ENCODE data around the gene MAP6.

The MAP6 gene

DNA sequence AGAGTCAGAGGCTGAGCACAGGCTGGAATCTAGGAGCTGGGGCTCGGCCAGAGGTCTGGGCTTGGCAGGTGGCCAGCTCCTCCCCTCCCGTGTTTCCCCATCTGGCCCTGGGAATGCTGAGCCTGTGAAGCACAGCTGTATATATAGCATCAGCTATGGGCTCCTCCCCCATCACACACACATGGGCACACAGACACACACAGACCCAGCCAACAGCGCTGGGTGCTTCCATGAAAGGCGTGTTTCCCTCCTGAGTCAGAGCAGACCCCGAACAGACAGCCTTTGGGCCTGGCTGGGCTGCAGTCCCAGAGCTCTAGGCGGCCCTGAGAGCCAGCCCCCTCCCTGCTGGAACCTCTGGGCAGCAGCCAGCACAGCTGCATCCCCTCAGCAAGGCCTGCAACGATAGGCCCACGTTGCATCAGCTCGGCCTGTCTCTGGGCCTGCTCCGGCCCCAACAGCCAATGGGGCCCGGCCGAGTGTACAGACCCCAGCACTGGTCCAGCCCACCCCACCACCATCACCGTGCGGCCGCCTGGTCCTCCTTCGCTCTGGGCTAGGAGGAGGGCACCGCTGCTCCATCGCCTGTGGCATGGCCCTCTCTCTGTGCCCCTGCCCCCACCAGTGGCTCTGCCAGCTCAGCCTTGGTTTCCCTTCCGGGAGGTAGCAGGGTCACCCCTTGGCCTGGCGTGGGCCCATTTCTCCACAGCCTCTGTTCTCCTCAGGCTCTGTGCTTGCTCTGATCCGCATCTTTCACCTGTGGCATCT is 114.4 kb downstream of the MAP6 start:
- H3F3A ChIP-seq (ENCODE audit: insufficient read depth, low read length), result no peaks in the 10 kb centered on the region
- H3K9me3 ChIP-seq (replicated peaks; ENCODE audit: insufficient read depth, low read length), result no peaks in the 10 kb centered on the region
- no peaks in the 10 kb centered on the region for H4K20me1 ChIP-seq (ENCODE audit: insufficient read depth, low read length)
- H2AFZ ChIP-seq (ENCODE audit: low read length), result no peak overlapping the region
- H3K4me1 ChIP-seq (ENCODE audit: low read length), result no peaks in the 10 kb centered on the region
- no peak overlapping the region for H3K9ac ChIP-seq (ENCODE audit: low read length)
- DNase-seq, result no peak
- no peak overlapping the region for H3K27ac ChIP-seq (ENCODE audit: low read length)
- peaks cover 8% of the 10 kb centered on the region; the same call in 1 of the 2 replicates for H3K27me3 ChIP-seq (replicated peaks; ENCODE audit: insufficient read depth, low read length)
- no peaks in the 10 kb centered on the region for H3K79me2 ChIP-seq (ENCODE audit: low read length)
- no peak overlapping the region for H3K4me2 ChIP-seq (ENCODE audit: low read depth, low read length)
- H3K36me3 ChIP-seq (replicated peaks; ENCODE audit: insufficient read depth, low read length), result no peaks in the 10 kb centered on the region
- TF ChIP-seq EZH2 (optimal IDR thresholded peaks at IDR 0.05; ENCODE audit: low read depth, low read length) (no peak), EZH2phosphoT487 (IDR thresholded peaks at IDR 0.05; ENCODE audit: low read length) (no peak)
- TF ChIP-seq, protein P1, sequence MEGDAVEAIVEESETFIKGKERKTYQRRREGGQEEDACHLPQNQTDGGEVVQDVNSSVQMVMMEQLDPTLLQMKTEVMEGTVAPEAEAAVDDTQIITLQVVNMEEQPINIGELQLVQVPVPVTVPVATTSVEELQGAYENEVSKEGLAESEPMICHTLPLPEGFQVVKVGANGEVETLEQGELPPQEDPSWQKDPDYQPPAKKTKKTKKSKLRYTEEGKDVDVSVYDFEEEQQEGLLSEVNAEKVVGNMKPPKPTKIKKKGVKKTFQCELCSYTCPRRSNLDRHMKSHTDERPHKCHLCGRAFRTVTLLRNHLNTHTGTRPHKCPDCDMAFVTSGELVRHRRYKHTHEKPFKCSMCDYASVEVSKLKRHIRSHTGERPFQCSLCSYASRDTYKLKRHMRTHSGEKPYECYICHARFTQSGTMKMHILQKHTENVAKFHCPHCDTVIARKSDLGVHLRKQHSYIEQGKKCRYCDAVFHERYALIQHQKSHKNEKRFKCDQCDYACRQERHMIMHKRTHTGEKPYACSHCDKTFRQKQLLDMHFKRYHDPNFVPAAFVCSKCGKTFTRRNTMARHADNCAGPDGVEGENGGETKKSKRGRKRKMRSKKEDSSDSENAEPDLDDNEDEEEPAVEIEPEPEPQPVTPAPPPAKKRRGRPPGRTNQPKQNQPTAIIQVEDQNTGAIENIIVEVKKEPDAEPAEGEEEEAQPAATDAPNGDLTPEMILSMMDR (IDR thresholded peaks at IDR 0.05; ENCODE audit: low read length), result no peak
- H3K9me2 ChIP-seq (replicated peaks; ENCODE audit: insufficient read depth, low read length), result no peaks in the 10 kb centered on the region
- no peak overlapping the region for H3K4me3 ChIP-seq (ENCODE audit: low read length)

DNA sequence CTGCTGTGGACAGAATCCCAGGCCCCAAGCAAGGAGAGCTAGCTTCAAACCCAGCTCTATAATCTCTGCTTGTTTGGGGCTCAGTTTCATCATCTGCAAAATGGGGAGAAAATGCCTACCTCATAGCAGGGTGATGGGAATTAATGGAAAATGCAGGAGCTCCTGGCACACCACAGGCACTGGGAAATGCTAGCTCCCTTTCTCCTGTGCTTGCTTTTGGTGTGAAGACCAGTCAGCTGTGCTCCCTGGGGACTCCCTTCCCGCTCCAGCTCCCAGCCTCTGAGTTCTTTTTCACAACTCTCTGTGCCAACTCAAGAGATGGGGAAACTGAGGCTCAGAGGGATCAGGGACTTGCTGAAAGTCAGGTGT is 115.0 kb downstream of the MAP6 start:
- peaks cover 8% of the 10 kb centered on the region; the same call in 1 of the 2 replicates for H3K27me3 ChIP-seq (replicated peaks; ENCODE audit: insufficient read depth, low read length)
- H3K4me1 ChIP-seq (ENCODE audit: low read length), result no peaks in the 10 kb centered on the region
- H3K36me3 ChIP-seq (replicated peaks; ENCODE audit: insufficient read depth, low read length), result no peaks in the 10 kb centered on the region
- no peaks in the 10 kb centered on the region for H3K79me2 ChIP-seq (ENCODE audit: low read length)
- no peaks in the 10 kb centered on the region for H3K9me3 ChIP-seq (replicated peaks; ENCODE audit: insufficient read depth, low read length)
- H3F3A ChIP-seq (ENCODE audit: insufficient read depth, low read length), result no peaks in the 10 kb centered on the region
- no peaks in the 10 kb centered on the region for H4K20me1 ChIP-seq (ENCODE audit: insufficient read depth, low read length)
- no peak for TF ChIP-seq EZH2phosphoT487 (IDR thresholded peaks at IDR 0.05; ENCODE audit: low read length)
- no peak for TF ChIP-seq EZH2 (optimal IDR thresholded peaks at IDR 0.05; ENCODE audit: low read depth, low read length)
- TF ChIP-seq, protein P1 (IDR thresholded peaks at IDR 0.05; ENCODE audit: low read length), result no peak
- no peaks in the 10 kb centered on the region for H3K9me2 ChIP-seq (replicated peaks; ENCODE audit: insufficient read depth, low read length)
- no peak overlapping the region for H2AFZ ChIP-seq (ENCODE audit: low read length)
- no peak overlapping the region for H3K4me3 ChIP-seq (ENCODE audit: low read length)
- no peak overlapping the region for H3K9ac ChIP-seq (ENCODE audit: low read length)
- H3K4me2 ChIP-seq (ENCODE audit: low read depth, low read length), result no peak overlapping the region
- DNase-seq, result no peak
- no peak overlapping the region for H3K27ac ChIP-seq (ENCODE audit: low read length)

DNA sequence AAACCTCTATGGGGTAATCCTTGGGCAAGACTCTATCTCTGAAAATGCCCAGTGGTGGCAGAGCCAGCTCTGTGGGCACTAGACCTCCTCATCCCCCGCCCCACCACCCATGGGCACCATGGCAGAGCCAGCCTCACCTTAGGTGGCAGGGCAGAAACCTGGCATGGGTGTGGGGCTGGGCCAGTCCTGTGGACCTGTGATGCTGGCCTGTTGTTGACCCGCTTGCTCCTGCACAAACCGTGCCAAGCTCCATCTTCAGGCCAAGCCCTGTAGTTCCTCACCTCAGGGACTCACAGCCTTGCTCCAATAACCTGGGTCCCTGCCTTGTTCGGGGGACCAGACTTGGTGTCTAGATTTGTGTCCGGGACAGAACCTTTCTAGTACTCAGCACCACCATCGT is 115.7 kb downstream of the MAP6 start:
- H3K9ac ChIP-seq (ENCODE audit: low read length), result no peak overlapping the region
- no peak for DNase-seq
- peaks cover 11% of the 10 kb centered on the region; the same call in 1 of the 2 replicates for H3K27me3 ChIP-seq (replicated peaks; ENCODE audit: insufficient read depth, low read length)
- no peak overlapping the region for H3K27ac ChIP-seq (ENCODE audit: low read length)
- no peaks in the 10 kb centered on the region for H3F3A ChIP-seq (ENCODE audit: insufficient read depth, low read length)
- H3K9me3 ChIP-seq (replicated peaks; ENCODE audit: insufficient read depth, low read length), result no peaks in the 10 kb centered on the region
- no peak overlapping the region for H2AFZ ChIP-seq (ENCODE audit: low read length)
- H3K9me2 ChIP-seq (replicated peaks; ENCODE audit: insufficient read depth, low read length), result no peaks in the 10 kb centered on the region
- no peak overlapping the region for H3K4me2 ChIP-seq (ENCODE audit: low read depth, low read length)
- H4K20me1 ChIP-seq (ENCODE audit: insufficient read depth, low read length), result no peaks in the 10 kb centered on the region
- H3K4me1 ChIP-seq (ENCODE audit: low read length), result no peaks in the 10 kb centered on the region
- H3K79me2 ChIP-seq (ENCODE audit: low read length), result no peaks in the 10 kb centered on the region
- TF ChIP-seq, protein P1 (IDR thresholded peaks at IDR 0.05; ENCODE audit: low read length), result no peak
- TF ChIP-seq EZH2phosphoT487 (IDR thresholded peaks at IDR 0.05; ENCODE audit: low read length), result no peak
- TF ChIP-seq EZH2 (optimal IDR thresholded peaks at IDR 0.05; ENCODE audit: low read depth, low read length), result no peak
- H3K4me3 ChIP-seq (ENCODE audit: low read length), result no peak overlapping the region
- no peaks in the 10 kb centered on the region for H3K36me3 ChIP-seq (replicated peaks; ENCODE audit: insufficient read depth, low read length)

Measured in MM.1S (cell line).